ENCODE results near the gene OR4D2. TPM values are rescaled to one million over a fixed set of nuclear protein-coding genes. Genes with fewer than 3 reads are reported as not detected.

The OR4D2 gene
- total and polyA plus RNA-seq, 2 of the 13 experiments (the other 11 are each of a cell fraction or from before 2014, with no cell fraction given): not detected

- TF ChIP-seq SETDB1 (CRISPR knock-in tag; IDR thresholded peaks at IDR 0.05; ENCODE audit: borderline replicate concordance): no peak; the same call in 1 of the 2 replicates
- peak; percentile 87; the same call in 1 of the 2 replicates for TF ChIP-seq ZBTB42 (CRISPR knock-in tag; IDR thresholded peaks at IDR 0.05)
- no peak for TF ChIP-seq MAFG (CRISPR knock-in tag; IDR thresholded peaks at IDR 0.05)
- TF ChIP-seq, protein P1, sequence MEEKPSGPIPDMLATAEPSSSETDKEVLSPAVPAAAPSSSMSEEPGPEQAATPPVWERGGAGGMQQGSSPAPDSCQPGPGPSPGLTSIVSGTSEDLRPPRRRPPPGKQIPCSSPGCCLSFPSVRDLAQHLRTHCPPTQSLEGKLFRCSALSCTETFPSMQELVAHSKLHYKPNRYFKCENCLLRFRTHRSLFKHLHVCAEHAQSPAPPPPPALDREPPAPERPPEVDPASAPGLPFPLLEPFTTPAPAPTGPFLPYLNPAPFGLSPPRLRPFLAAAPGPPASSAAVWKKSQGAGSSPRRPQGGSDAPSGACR (CRISPR knock-in tag; IDR thresholded peaks at IDR 0.05): no peak
- TF ChIP-seq ZSCAN22 (CRISPR knock-in tag; IDR thresholded peaks at IDR 0.05): 0 out of 2 replicates have a peak, but pooled peaks have one; percentile 55
- TF ChIP-seq ZNF768 (CRISPR knock-in tag; IDR thresholded peaks at IDR 0.05): peak; percentile 75
- peak; percentile 42 for TF ChIP-seq SRSF1 (optimal IDR thresholded peaks at IDR 0.05; ENCODE audit: low read depth, low read length)
- peak; percentile 88; the same call in 1 of the 2 replicates for TF ChIP-seq MTERF4 (CRISPR knock-in tag; IDR thresholded peaks at IDR 0.05)
- no peak for TF ChIP-seq SP1 (IDR thresholded peaks at IDR 0.05)
- TF ChIP-seq SP1 (CRISPR knock-in tag; IDR thresholded peaks at IDR 0.05): peak; percentile 68
- TF ChIP-seq, protein P2, sequence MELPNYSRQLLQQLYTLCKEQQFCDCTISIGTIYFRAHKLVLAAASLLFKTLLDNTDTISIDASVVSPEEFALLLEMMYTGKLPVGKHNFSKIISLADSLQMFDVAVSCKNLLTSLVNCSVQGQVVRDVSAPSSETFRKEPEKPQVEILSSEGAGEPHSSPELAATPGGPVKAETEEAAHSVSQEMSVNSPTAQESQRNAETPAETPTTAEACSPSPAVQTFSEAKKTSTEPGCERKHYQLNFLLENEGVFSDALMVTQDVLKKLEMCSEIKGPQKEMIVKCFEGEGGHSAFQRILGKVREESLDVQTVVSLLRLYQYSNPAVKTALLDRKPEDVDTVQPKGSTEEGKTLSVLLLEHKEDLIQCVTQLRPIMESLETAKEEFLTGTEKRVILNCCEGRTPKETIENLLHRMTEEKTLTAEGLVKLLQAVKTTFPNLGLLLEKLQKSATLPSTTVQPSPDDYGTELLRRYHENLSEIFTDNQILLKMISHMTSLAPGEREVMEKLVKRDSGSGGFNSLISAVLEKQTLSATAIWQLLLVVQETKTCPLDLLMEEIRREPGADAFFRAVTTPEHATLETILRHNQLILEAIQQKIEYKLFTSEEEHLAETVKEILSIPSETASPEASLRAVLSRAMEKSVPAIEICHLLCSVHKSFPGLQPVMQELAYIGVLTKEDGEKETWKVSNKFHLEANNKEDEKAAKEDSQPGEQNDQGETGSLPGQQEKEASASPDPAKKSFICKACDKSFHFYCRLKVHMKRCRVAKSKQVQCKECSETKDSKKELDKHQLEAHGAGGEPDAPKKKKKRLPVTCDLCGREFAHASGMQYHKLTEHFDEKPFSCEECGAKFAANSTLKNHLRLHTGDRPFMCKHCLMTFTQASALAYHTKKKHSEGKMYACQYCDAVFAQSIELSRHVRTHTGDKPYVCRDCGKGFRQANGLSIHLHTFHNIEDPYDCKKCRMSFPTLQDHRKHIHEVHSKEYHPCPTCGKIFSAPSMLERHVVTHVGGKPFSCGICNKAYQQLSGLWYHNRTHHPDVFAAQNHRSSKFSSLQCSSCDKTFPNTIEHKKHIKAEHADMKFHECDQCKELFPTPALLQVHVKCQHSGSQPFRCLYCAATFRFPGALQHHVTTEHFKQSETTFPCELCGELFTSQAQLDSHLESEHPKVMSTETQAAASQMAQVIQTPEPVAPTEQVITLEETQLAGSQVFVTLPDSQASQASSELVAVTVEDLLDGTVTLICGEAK (IDR thresholded peaks at IDR 0.05): no peak
- TF ChIP-seq, protein P2 (CRISPR knock-in tag; IDR thresholded peaks at IDR 0.05): peak; percentile 77
- TF ChIP-seq CTCF (CRISPR knock-in tag; IDR thresholded peaks at IDR 0.05): peak; percentile 88
- peak; percentile 96 for TF ChIP-seq ZMYM4 (CRISPR knock-in tag; IDR thresholded peaks at IDR 0.05)
- peak; percentile 80; the same call in 1 of the 2 replicates for TF ChIP-seq IKZF5 (CRISPR knock-in tag; IDR thresholded peaks at IDR 0.05)
Observed at GRCh38 chr17:58219007-58219788, 52.4 kb downstream of the OR4D2 start, which contains the start of gene MKS1 (continued).

Data from HepG2 (cell line).